Activated B cell treated with CpG ODN at 0.5 μM for 24 hours (primary cell): ENCODE data around the gene TCF7L2. TPM values are rescaled to one million over a fixed set of nuclear protein-coding genes. Genes with fewer than 3 reads are reported as not detected.

ENCODE experiments used
- ATAC-seq: fragments of 200-7000 bp; cut with Tn5 transposase; one replicate; pipeline ENCODE4 v1.10.0; 2021; ENCODE audit warnings: low read depth, mild to moderate bottlenecking, moderate library complexity
- CTCF ChIA-PET: fragments of 350-600 bp; sonication (Branson Sonifier 250); formaldehyde crosslinking; loops from one replicate; lab custom pipeline; 2021; ENCODE audit warnings: antibody characterized with exemption; lab: Charles Lee
- POLR2A ChIA-PET: fragments of 350-600 bp; sonication (Branson Sonifier 250); formaldehyde crosslinking; loops from one replicate; lab custom pipeline; 2021; ENCODE audit warnings: antibody characterized with exemption; lab: Charles Lee
- DNase-seq: peaks from one replicate; pipeline ENCODE4 v3.0.0; 2022
- H3K27ac Mint-ChIP-seq: one replicate; pipeline ENCODE4 v1.8.0; 2020; ENCODE audit warnings: mixed read lengths
- H3K27me3 Mint-ChIP-seq: one replicate; pipeline ENCODE4 v1.8.0; 2021; ENCODE audit warnings: mixed read lengths
- H3K36me3 Mint-ChIP-seq: one replicate; pipeline ENCODE4 v1.8.0; 2021; ENCODE audit warnings: low read depth, mixed read lengths
- H3K4me1 Mint-ChIP-seq: one replicate; pipeline ENCODE4 v1.8.0; 2021; ENCODE audit warnings: mixed read lengths
- H3K4me3 Mint-ChIP-seq: one replicate; pipeline ENCODE4 v1.8.0; 2020; ENCODE audit warnings: mild to moderate bottlenecking, mixed read lengths
- H3K9me3 Mint-ChIP-seq: one replicate; pipeline ENCODE4 v1.8.0; 2020; ENCODE audit warnings: mixed read lengths
- CTCF ChIP-seq: fragments of 200-600 bp; IDR thresholded peaks from one replicate; pipeline ENCODE4 v1.8.0; 2022; ENCODE audit warnings: antibody characterized with exemption, mild to moderate bottlenecking
- intact Hi-C: fragments of 100-400 bp; cut with micrococcal nuclease; formaldehyde crosslinking; loops from one replicate; pipeline ENCODE4 v1.15.1; 2024
- total RNA-seq: library from RNA; stranded (reverse); gene quantifications from 2 replicates; pipeline ENCODE4 v1.2.3, GENCODE V29; 2022

TCF7L2 gene
- total RNA-seq, 1 donor from 2014 or later: 2.2 TPM

GRCh38 chr10:113057948-113058522, 108.0 kb downstream of the TCF7L2 start:
- Mint-ChIP-seq H3K9me3 (no peaks in the 10 kb centered on the region), H3K36me3 (no peaks in the 10 kb centered on the region), H3K4me1 (no peaks in the 10 kb centered on the region), H3K4me3 (no peak overlapping the region), H3K27me3 (peaks cover 16% of the 10 kb centered on the region), H3K27ac (no peak overlapping the region)
- intact Hi-C loops: no loop called here
- ChIA-PET POLR2A (no interaction called here), CTCF (no interaction called here)
- DNase-seq (no peak), ATAC-seq (no peak)
- TF ChIP-seq CTCF: no peak

- ChIA-PET CTCF (no interaction called here), POLR2A (no interaction called here)
- no peak for TF ChIP-seq CTCF
- no peaks in the 10 kb centered on the region for H3K9me3 Mint-ChIP-seq
- H3K27me3 Mint-ChIP-seq: peaks cover 16% of the 10 kb centered on the region
- no peak for ATAC-seq
- no peaks in the 10 kb centered on the region for H3K36me3 Mint-ChIP-seq
- intact Hi-C loops: no loop called here
- no peak overlapping the region for H3K27ac Mint-ChIP-seq
- DNase-seq: no peak
- no peak overlapping the region for H3K4me3 Mint-ChIP-seq
- H3K4me1 Mint-ChIP-seq: no peaks in the 10 kb centered on the region
Measured at GRCh38 chr10:113058523-113059370, 108.7 kb downstream of the TCF7L2 start.

GRCh38 chr10:113059371-113059780, 109.3 kb downstream of the TCF7L2 start:
- no peak for DNase-seq
- no peaks in the 10 kb centered on the region for H3K4me1 Mint-ChIP-seq
- H3K9me3 Mint-ChIP-seq: no peaks in the 10 kb centered on the region
- intact Hi-C loops: no loop called here
- ATAC-seq: no peak
- H3K27ac Mint-ChIP-seq: no peak overlapping the region
- H3K4me3 Mint-ChIP-seq: no peak overlapping the region
- H3K36me3 Mint-ChIP-seq: no peaks in the 10 kb centered on the region
- peaks cover 12% of the 10 kb centered on the region for H3K27me3 Mint-ChIP-seq
- ChIA-PET CTCF (no interaction called here), POLR2A (no interaction called here)
- TF ChIP-seq CTCF: no peak

GRCh38 chr10:113060201-113061053, 110.4 kb downstream of the TCF7L2 start:
- no peaks in the 10 kb centered on the region for H3K4me1 Mint-ChIP-seq
- CTCF ChIA-PET: no interaction called here
- POLR2A ChIA-PET: no interaction called here
- no peaks in the 10 kb centered on the region for H3K9me3 Mint-ChIP-seq
- ATAC-seq (no peak), DNase-seq (no peak)
- peaks cover 8% of the 10 kb centered on the region for H3K27me3 Mint-ChIP-seq
- intact Hi-C loops: no loop called here
- no peaks in the 10 kb centered on the region for H3K36me3 Mint-ChIP-seq
- TF ChIP-seq CTCF: no peak
- H3K27ac Mint-ChIP-seq: no peak overlapping the region
- H3K4me3 Mint-ChIP-seq: no peak overlapping the region

- ChIA-PET CTCF (no interaction called here), POLR2A (no interaction called here)
- ATAC-seq (no peak), DNase-seq (no peak)
- intact Hi-C loops: no loop called here
- Mint-ChIP-seq H3K4me1 (no peaks in the 10 kb centered on the region), H3K36me3 (no peaks in the 10 kb centered on the region), H3K27me3 (peaks cover 5% of the 10 kb centered on the region), H3K9me3 (no peaks in the 10 kb centered on the region), H3K27ac (no peak overlapping the region), H3K4me3 (no peak overlapping the region)
- TF ChIP-seq CTCF: no peak
Measured at GRCh38 chr10:113061054-113061430, 111.0 kb downstream of the TCF7L2 start.
